Ureter (tissue), 1 donor: ENCODE measurements around the gene PHF21A. TPM values are rescaled to one million over a fixed set of nuclear protein-coding genes. Genes with fewer than 3 reads are reported as not detected.
A peak's percentile ranks its signal among the peaks of the same experiment; 100 is the strongest.
"Not testable (repeated sequence)": the region's sequence is repeated elsewhere in the genome, so short reads cannot be mapped to it uniquely, and the experiment has no call there.

ENCODE experiments used
- DNase-seq: peaks from one replicate; pipeline ENCODE4 v3.0.0-alpha.2; 2020; ENCODE audit warnings: low spot score
- total RNA-seq: library from RNA; stranded (reverse); gene quantifications from one replicate; pipeline ENCODE4 v1.2.4, GENCODE V29; 2023
- donor health status: DM: yes; HTN: yes; CAD: no.

The PHF21A gene
- total RNA-seq, 1 donor from 2014 or later, result 51.1 TPM

- DNase-seq, result no peak
Observed at GRCh38 chr11:45904309-45904915, 216.8 kb downstream of the PHF21A start.

GRCh38 chr11:45902452-45903380 lies 218.5 kb downstream of the PHF21A start:
- no peak for DNase-seq

- DNase-seq, result no peak
Observed at GRCh38 chr11:45901626-45902025, 219.6 kb downstream of the PHF21A start.

- no peak for DNase-seq
Observed at GRCh38 chr11:45900916-45901617, 220.2 kb downstream of the PHF21A start.

GRCh38 chr11:45900175-45900800 lies 221.0 kb downstream of the PHF21A start:
- DNase-seq, result not testable (repeated sequence)

DNA sequence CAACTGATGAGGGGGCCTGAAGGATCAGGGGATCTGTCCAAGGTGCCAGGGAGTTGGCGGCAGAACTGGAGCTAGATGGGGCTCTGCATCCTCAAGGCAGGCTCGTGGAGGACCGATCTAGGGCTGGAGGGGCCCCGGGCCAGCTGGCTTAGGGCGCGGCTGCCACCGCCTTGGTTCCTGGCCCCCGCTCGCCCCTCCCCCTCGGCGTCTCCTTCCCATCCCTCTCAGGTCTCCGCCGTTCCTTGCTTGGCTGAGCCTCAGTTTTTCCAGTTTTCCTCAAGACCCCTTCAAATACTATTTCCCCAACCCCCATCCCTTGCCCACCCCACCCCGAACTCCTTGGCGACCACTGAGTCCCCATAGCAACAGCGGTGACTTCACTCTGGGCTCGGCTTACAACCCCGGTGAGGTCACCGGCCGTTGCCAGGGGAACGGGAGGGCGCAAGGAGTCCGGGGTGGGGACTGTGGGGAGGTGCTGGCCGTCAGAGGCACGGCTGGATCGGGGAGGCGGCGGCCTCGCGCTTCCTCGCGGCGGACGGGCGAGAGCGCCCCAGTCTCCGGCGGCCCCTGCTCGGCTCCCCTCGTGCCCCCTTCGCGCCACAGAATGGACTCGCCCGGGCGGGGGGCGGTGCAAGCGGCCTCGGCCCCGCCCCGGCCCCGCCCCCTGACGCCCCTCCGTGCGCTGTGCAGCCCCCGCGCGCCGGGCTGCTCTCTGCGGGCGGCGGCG lies 221.6 kb downstream of the PHF21A start:
- DNase-seq, result peak; percentile 84

GRCh38 chr11:45899086-45899447 lies 222.2 kb downstream of the PHF21A start:
- DNase-seq, result no peak

DNA sequence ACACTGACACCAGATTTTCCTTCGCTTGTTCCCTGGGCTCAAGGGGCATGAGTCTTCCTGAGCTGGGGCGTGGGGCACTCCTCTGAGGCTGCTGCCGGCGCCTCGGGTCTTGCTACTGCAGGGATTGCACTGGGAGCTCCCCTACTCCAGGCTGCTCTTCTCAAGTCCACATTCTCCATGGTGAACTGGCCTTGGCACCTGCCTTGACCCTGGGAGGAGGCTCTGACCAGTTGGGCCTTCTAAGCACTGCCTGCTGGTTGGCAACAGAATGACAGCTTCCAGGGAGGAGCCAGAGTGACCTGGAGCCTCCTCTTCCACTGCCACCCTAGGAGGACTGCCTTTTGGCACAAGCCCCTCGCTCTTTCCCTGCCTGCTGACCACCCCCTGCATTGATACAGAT lies 223.7 kb downstream of the PHF21A start:
- DNase-seq, result no peak

GRCh38 chr11:45896422-45896984 lies 224.8 kb downstream of the PHF21A start:
- DNase-seq, result no peak

DNA sequence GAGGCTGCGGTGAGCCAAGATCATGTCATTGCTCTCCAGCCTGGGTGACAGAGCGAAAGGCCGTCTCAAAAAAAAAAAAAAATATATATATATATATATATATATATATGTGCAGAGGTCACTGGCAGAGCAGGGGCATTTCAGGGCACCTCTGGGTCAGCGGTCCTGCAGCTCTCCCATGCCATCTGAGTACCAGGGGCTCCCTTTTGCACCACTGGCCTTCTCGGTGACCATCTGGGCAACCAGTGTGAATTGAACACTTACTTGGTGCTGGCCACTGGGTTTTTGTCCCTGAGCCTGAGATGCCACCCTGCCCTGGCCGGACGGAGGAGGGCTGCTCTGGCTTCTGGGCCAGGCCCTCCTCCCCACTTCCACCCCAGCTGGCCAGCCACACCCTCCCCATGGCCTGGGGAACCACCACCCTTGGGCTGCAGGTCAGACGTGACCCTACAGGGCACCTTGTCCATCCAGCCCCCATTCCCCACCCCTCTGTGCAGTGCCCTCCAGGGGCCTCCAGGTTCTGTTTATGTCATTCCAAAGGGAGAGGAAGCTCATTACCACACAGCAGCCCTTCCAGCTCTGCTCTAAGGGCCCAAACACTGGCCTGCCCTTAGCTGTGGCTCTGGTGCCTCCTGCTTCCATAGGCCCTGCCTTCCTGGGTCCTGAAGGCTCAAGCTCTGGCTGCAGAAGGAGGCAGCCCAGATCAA lies 225.5 kb downstream of the PHF21A start:
- DNase-seq, result no peak

GRCh38 chr11:45894555-45895247 lies 226.6 kb downstream of the PHF21A start:
- DNase-seq, result no peak

DNA sequence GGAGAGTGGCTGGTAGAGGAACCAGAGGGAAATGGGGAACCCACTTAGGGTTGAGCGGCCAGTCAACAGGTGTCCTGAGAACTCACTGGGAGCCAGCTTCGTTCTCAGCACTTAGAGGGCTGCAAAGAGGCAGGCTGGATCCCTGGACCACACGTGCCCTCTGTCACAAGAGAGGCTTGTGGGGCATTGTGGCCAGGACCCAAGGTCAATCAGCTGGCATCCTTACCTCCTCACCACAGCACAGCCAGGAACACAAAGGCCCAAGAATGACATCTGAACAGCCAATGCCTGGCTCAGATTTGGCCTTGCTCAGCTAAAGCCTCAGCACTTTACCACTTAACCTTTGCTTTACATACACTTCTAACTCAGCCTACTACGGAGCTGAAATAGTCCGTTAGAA lies 228.4 kb downstream of the PHF21A start:
- no peak for DNase-seq

- DNase-seq, result no peak
Observed at GRCh38 chr11:45890886-45891550, 230.2 kb downstream of the PHF21A start.

- no peak for DNase-seq
Observed at GRCh38 chr11:45889966-45890365, 231.3 kb downstream of the PHF21A start.

DNA sequence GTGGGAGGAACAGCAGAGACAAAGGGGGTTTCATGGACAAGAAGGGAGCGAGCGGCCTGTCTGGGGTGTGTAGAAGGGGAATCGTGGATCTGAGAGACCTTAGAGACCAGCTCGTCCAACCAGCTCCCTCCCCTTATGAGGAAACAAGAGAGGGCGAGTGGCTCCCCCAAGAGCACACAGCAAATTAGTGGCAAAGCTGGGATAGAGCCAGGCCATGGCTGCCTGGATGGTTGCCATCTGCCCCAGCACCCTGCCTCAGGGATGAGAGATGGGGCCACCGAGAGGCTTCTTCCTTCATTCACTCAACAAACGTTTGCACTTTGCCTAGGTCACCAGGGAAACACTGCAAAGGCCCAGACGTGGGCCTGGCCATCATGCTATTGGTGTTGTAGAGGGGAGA lies 231.7 kb downstream of the PHF21A start:
- no peak for DNase-seq

DNA sequence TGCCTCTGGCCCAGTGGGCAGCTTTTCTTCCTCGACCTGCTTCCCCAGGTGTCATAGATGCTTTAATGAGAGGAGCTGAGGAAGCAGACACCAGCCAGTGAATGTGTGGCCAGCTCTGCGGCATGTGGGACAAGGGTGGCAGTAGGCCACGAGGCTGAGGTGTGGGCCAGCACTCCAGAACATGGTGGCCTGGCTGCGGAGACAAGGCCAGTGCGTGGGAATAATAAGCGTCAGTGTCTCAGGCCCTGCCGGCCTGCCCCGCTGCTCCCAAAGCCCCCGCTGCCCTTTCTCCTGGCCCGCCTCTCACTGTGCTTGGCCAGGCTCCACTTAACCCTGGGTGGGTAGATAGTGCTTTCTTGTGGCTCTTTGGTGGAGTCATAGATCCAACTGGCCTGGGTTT lies 233.7 kb downstream of the PHF21A start:
- no peak for DNase-seq

GRCh38 chr11:45886816-45887520 lies 234.3 kb downstream of the PHF21A start:
- no peak for DNase-seq

- DNase-seq, result no peak
Observed at GRCh38 chr11:45885921-45886721, 235.1 kb downstream of the PHF21A start.
